HepG2 (cell line): Measurements from ENCODE around the gene UTRN. TPM values are rescaled to one million over a fixed set of nuclear protein-coding genes. Genes with fewer than 3 reads are reported as not detected.

Experiments
- ATAC-seq: fragments of 200-7000 bp; cut with Tn5 transposase; 3 replicates; pipeline ENCODE4 v1.9.1; 2020; ENCODE audit warnings: mild to moderate bottlenecking, moderate library complexity
- BruUV-seq: library from RNA; stranded (reverse); fragments of 400-500 nt; replicated peaks from 2 replicates; lab custom pipeline; 2021; lab: Mats Ljungman, UMichigan
- CTCF ChIA-PET: fragments of 300-600 bp; formaldehyde crosslinking; extraction: SDS; loops from one replicate; lab custom pipeline; 2021; ENCODE audit warnings: low total read pairs, inconsistent platforms, low intra/inter-chr PET ratio; lab: Yijun Ruan, JAX
- POLR2A ChIA-PET: fragments of 350-600 bp; sonication (Branson Sonifier 250); formaldehyde crosslinking; loops from one replicate; lab custom pipeline; 2020; ENCODE audit warnings: antibody characterized with exemption, inconsistent platforms; lab: Yijun Ruan, JAX
- DNase-seq: peaks from one replicate; pipeline ENCODE4 v3.0.0-alpha.2; 2015; ENCODE audit warnings: low spot score
- FAIRE-seq: peaks from 3 replicates; lab custom pipeline; 2011; peaks lifted over from hg19 to GRCh38; lab: Jason Lieb, UNC
- H2AFZ ChIP-seq: one replicate; pipeline ENCODE4 v1.6.1; 2011; ENCODE audit warnings: low read length, inconsistent platforms
- H3K27ac ChIP-seq: fragments of 300-600 bp; 3 replicates; pipeline ENCODE4 v1.8.0; 2011; ENCODE audit warnings: mixed run types, mild to moderate bottlenecking, mixed read lengths, low read length, inconsistent platforms; ENCODE audit not compliant: insufficient read depth; ENCODE audit errors: extremely low read length
- H3K27me3 ChIP-seq, 2 experiments: fragments of 200-600 bp in 1 of 2; 2 replicates in 1 of 2; 3 replicates in 1 of 2; pipeline versions ENCODE4 v1.6.0 to v1.8.0; 2011; ENCODE audit warnings: low read length in 2 of 2, mild to moderate bottlenecking in 2 of 2, moderate library complexity in 2 of 2, inconsistent platforms in 1 of 2; ENCODE audit not compliant: insufficient read depth in 2 of 2, control insufficient read depth in 1 of 2
- H3K36me3 ChIP-seq, 2 experiments: fragments of 200-600 bp in 1 of 2; replicated peaks in 1 of 2; 2 replicates in 1 of 2; 3 replicates in 1 of 2; pipeline versions ENCODE4 v1.5.1 to v1.8.0; 2011; ENCODE audit warnings: low read length in 2 of 2, inconsistent platforms in 1 of 2; ENCODE audit not compliant: insufficient read depth in 2 of 2, control insufficient read depth in 1 of 2
- H3K4me1 ChIP-seq: 2 replicates; pipeline ENCODE4 v1.5.1; 2012; ENCODE audit warnings: low read length, inconsistent platforms; ENCODE audit not compliant: insufficient read depth
- H3K4me2 ChIP-seq: 2 replicates; pipeline ENCODE4 v1.6.0; 2011; ENCODE audit warnings: low read depth, low read length, inconsistent platforms
- H3K4me3 ChIP-seq, 3 experiments: fragments of 200-600 bp in 1 of 3; sonication (generic), shearing (Covaris generic) in 1 of 3; replicated peaks in 1 of 3; 2 replicates each; pipeline ENCODE4 v1.5.1; 2011 to 2016; ENCODE audit warnings: low read length in 3 of 3, inconsistent platforms in 2 of 3, low read depth in 2 of 3, mild to moderate bottlenecking in 2 of 3, control low read depth in 1 of 3, mixed read lengths in 1 of 3; ENCODE audit not compliant: insufficient read depth in 1 of 3
- H3K79me2 ChIP-seq: one replicate; pipeline ENCODE4 v1.6.1; 2011; ENCODE audit warnings: low read length, inconsistent platforms; ENCODE audit not compliant: insufficient read depth
- H3K9ac ChIP-seq: 2 replicates; pipeline ENCODE4 v1.6.0; 2011; ENCODE audit warnings: mild to moderate bottlenecking, low read depth, low read length, inconsistent platforms; ENCODE audit not compliant: insufficient read depth
- H3K9me3 ChIP-seq: 2 replicates; pipeline ENCODE4 v1.5.1; 2012; ENCODE audit warnings: mild to moderate bottlenecking, low read length
- H4K20me1 ChIP-seq: 2 replicates; pipeline ENCODE4 v1.6.0; 2011; ENCODE audit warnings: inconsistent platforms, mild to moderate bottlenecking, low read length, moderate library complexity; ENCODE audit not compliant: insufficient read depth
- FOXJ3 ChIP-seq: sonication (generic); formaldehyde crosslinking; IDR thresholded peaks from 2 replicates; pipeline ENCODE4 v1.4.0; 2020; ENCODE audit warnings: missing genetic modification reagents, mild to moderate bottlenecking, borderline replicate concordance
- HDAC2 ChIP-seq: sonication (generic); formaldehyde crosslinking; IDR thresholded peaks from 2 replicates; pipeline ENCODE4 v1.4.0; 2020; ENCODE audit warnings: missing genetic modification reagents
- HNF1B ChIP-seq: sonication (generic); formaldehyde crosslinking; IDR thresholded peaks from 2 replicates; pipeline ENCODE4 v1.5.1; 2020; ENCODE audit warnings: mild to moderate bottlenecking, moderate library complexity, missing genetic modification reagents
- KDM4B ChIP-seq: sonication (generic); formaldehyde crosslinking; IDR thresholded peaks from 2 replicates; pipeline ENCODE4 v1.4.0; 2020; ENCODE audit warnings: missing genetic modification reagents
- MIXL1 ChIP-seq: IDR thresholded peaks from 2 replicates; pipeline ENCODE4 v1.6.1; 2016
- NFYC ChIP-seq: IDR thresholded peaks from 2 replicates; pipeline ENCODE4 v1.6.1; 2016; ENCODE audit warnings: missing genetic modification reagents, missing compliant biosample characterization
- PCBP2 ChIP-seq: fragments of 200-400 bp; formaldehyde crosslinking; optimal IDR thresholded peaks from 2 replicates; pipeline ENCODE3; 2018; ENCODE audit warnings: low read length, low read depth; ENCODE audit not compliant: poor library complexity, severe bottlenecking
- WGBS: methylation state at CpG from one replicate; pipeline ENCODE4 v1.1.6; 2017; ENCODE audit warnings: low lambda C conversion rate; 5-methylcytosine and 5-hydroxymethylcytosine counted together
- in situ Hi-C: cut with HindIII; loops from 2 replicates; pipeline ENCODE4 v1.10.0; 2017; ENCODE audit warnings: low pct_unique_long_range_greater_than_20kb; ENCODE audit not compliant: extremely low pct_ligation_motif_present
- intact Hi-C: fragments of 100-400 bp; cut with micrococcal nuclease; formaldehyde crosslinking; loops from one replicate; pipeline ENCODE4 v1.10.0; 2022; ENCODE audit not compliant: unreplicated experiment
- polyA plus RNA-seq, 8 experiments: library from polyadenylated mRNA; depleted of rRNA in 3 of 8; stranded (reverse) in 7 of 8; unstranded in 1 of 8; fragments of >200 nt; fragmentation: Illumina TruSeq in 4 of 8; extraction: Trizol in 4 of 8; gene quantifications; 2 replicates each; pipeline versions ENCODE4 v1.2.1 to v1.2.3, GENCODE V29; 2011 to 2016; ENCODE audit warnings: low read depth in 4 of 8, missing spikeins in 1 of 8, mixed read lengths in 1 of 8; ENCODE audit not compliant: insufficient read depth in 1 of 8
- total RNA-seq, 5 experiments: library from RNA; depleted of rRNA; stranded (reverse); fragments of >200 nt; fragmentation: Illumina TruSeq; extraction: Trizol; gene quantifications; 2 replicates each; pipeline ENCODE4 v1.2.3, GENCODE V29; 2016; ENCODE audit warnings: low read depth in 1 of 5
- TF ChIP-seq, protein P1 (sequence below): sonication (generic); formaldehyde crosslinking; conservative IDR thresholded peaks from 2 replicates; pipeline ENCODE4 v1.4.0; 2020; ENCODE audit warnings: missing genetic modification reagents
- TF ChIP-seq, protein P2 (sequence below): sonication (generic); formaldehyde crosslinking; conservative IDR thresholded peaks from 2 replicates; pipeline ENCODE4 v1.4.0; 2020; ENCODE audit warnings: mild to moderate bottlenecking, missing genetic modification reagents, moderate library complexity

The UTRN gene
- total and polyA plus RNA-seq, 2 of the 13 experiments (the other 11 are each of a cell fraction or from before 2014, with no cell fraction given), result 102 to 116 TPM

GRCh38 chr6:144263786-144264185 lies 21.3 kb upstream of the UTRN start:
- Histone ChIP-seq H3K27me3 (no peaks in the 10 kb centered on the region), H2AFZ (no peak overlapping the region), H3K4me2 (peak overlapping the region; percentile 80), H3K4me1 (peaks cover 51% of the 10 kb centered on the region), H3K79me2 (no peaks in the 10 kb centered on the region), H4K20me1 (no peaks in the 10 kb centered on the region), H3K27ac (peak overlapping the region; percentile 42), H3K36me3 (no peaks in the 10 kb centered on the region), H3K9me3 (no peaks in the 10 kb centered on the region), H3K4me3 (0 out of 6 replicates have a peak overlapping the region, but pooled peaks of 1 of the 3 experiments have one; percentile 2), H3K9ac (no peak overlapping the region)
- intact Hi-C loops (loop anchor here (1.0 to 2.0 kb wide), 2 partner anchors 23 to 47 kb away; no protein-coding TSS in a partner anchor), in situ Hi-C loops (no loop called here)
- 83% methylated on average over 3 of the region's 3 CpGs for WGBS
- ATAC-seq, result 0 out of 3 replicates have a peak, but pooled peaks have one; percentile 3
- DNase-seq, result no peak
- CTCF ChIA-PET, result no interaction called here
- TF ChIP-seq, protein P1, sequence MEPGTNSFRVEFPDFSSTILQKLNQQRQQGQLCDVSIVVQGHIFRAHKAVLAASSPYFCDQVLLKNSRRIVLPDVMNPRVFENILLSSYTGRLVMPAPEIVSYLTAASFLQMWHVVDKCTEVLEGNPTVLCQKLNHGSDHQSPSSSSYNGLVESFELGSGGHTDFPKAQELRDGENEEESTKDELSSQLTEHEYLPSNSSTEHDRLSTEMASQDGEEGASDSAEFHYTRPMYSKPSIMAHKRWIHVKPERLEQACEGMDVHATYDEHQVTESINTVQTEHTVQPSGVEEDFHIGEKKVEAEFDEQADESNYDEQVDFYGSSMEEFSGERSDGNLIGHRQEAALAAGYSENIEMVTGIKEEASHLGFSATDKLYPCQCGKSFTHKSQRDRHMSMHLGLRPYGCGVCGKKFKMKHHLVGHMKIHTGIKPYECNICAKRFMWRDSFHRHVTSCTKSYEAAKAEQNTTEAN (CRISPR knock-in tag), result no peak
- 0 out of 2 replicates have a peak, but pooled peaks have one; percentile 2 for TF ChIP-seq KDM4B
- BruUV-seq, result no TSS peak
- no peak for FAIRE-seq
- POLR2A ChIA-PET, result interaction anchor here (3.0 kb wide), 1 partner anchor 22 kb away, joined by 21 read pairs; the partner anchor contains the start of gene UTRN

- Histone ChIP-seq H3K4me3 (peak overlapping the region; percentile 34 to 51 (median 51); a peak in 5 of 6 replicates), H3K9me3 (no peaks in the 10 kb centered on the region), H3K27me3 (no peaks in the 10 kb centered on the region), H3K4me2 (peak overlapping the region; percentile 80), H3K36me3 (no peaks in the 10 kb centered on the region), H4K20me1 (no peaks in the 10 kb centered on the region), H3K4me1 (peaks cover 51% of the 10 kb centered on the region), H3K27ac (peak overlapping the region; percentile 42), H3K9ac (peak overlapping the region; percentile 12; the same call in 1 of the 2 replicates), H3K79me2 (no peaks in the 10 kb centered on the region), H2AFZ (no peak overlapping the region)
- in situ Hi-C loops, result no loop called here
- DNase-seq (peak; percentile 87), FAIRE-seq (peak; percentile 37), ATAC-seq (peak; percentile 90)
- ChIA-PET CTCF (no interaction called here), POLR2A (interaction anchor here (0.8 to 3.0 kb wide), 3 partner anchors 22 to 79 kb away, joined by 3 to 21 read pairs (median 4); partner anchors contain the start of gene UTRN)
- 4% methylated on average over 7 of the region's 7 CpGs for WGBS
- intact Hi-C loops, result loop anchor here (2.0 kb wide), 1 partner anchor 22 kb away; no protein-coding TSS in a partner anchor
- no TSS peak for BruUV-seq
- 0 out of 2 replicates have a peak, but pooled peaks have one; percentile 16 for TF ChIP-seq MIXL1 (CRISPR knock-in tag)
- peak; percentile 51; the same call in 1 of the 2 replicates for TF ChIP-seq HDAC2 (CRISPR knock-in tag)
- TF ChIP-seq PCBP2, result no peak
- TF ChIP-seq, protein P2, sequence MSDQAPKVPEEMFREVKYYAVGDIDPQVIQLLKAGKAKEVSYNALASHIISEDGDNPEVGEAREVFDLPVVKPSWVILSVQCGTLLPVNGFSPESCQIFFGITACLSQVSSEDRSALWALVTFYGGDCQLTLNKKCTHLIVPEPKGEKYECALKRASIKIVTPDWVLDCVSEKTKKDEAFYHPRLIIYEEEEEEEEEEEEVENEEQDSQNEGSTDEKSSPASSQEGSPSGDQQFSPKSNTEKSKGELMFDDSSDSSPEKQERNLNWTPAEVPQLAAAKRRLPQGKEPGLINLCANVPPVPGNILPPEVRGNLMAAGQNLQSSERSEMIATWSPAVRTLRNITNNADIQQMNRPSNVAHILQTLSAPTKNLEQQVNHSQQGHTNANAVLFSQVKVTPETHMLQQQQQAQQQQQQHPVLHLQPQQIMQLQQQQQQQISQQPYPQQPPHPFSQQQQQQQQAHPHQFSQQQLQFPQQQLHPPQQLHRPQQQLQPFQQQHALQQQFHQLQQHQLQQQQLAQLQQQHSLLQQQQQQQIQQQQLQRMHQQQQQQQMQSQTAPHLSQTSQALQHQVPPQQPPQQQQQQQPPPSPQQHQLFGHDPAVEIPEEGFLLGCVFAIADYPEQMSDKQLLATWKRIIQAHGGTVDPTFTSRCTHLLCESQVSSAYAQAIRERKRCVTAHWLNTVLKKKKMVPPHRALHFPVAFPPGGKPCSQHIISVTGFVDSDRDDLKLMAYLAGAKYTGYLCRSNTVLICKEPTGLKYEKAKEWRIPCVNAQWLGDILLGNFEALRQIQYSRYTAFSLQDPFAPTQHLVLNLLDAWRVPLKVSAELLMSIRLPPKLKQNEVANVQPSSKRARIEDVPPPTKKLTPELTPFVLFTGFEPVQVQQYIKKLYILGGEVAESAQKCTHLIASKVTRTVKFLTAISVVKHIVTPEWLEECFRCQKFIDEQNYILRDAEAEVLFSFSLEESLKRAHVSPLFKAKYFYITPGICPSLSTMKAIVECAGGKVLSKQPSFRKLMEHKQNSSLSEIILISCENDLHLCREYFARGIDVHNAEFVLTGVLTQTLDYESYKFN (CRISPR knock-in tag), result peak; percentile 41
- TF ChIP-seq FOXJ3 (CRISPR knock-in tag), result peak; percentile 50; the same call in 1 of the 2 replicates
- TF ChIP-seq NFYC, result no peak
- TF ChIP-seq HNF1B, result no peak
Measured at GRCh38 chr6:144264270-144265060, 20.7 kb upstream of the UTRN start.
